ENCODE results near the gene NPHS1.

The NPHS1 gene

DNA sequence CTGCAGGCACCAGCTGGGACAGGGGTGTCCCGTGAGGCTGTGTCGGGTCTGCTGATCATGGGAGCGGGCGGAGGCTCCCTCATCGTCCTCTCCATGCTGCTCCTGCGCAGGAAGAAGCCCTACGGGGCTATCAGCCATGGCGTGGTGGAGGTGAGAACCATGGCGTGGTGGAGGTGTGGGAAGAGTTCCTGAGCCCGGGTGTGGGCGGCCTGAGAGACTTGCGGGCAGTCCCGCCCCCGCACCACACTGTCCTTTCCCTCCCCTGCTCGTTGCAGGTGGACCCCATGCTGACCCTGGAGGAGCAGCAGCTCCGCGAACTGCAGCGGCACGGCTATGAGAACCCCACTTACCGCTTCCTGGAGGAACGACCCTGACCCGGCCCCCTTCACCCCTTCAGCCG lies 26.8 kb upstream of the NPHS1 start:
- no peak for DNase-seq

DNA sequence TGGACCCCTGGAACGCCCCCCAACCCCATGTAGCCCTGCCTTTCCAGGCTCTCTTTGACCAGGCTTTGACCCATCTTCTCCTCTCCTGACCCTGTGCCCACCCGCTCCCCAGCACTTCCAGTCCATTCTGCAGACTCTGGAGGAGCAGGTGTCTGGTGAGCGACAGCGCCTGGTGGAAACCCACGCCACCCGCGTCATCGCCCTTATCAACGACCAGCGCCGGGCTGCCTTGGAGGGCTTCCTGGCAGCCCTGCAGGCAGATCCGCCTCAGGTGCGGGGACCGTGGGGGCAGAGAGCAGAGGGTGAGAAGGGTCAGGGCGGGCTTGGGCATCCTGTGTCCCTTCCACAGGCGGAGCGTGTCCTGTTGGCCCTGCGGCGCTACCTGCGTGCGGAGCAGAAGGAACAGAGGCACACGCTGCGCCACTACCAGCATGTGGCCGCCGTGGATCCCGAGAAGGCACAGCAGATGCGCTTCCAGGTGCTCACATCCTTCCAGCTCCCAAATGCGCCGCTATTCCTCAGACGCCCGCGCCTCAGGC lies 22.2 kb upstream of the NPHS1 start:
- no peak for DNase-seq

- no peak for DNase-seq
These were observed 19.9 kb upstream of the NPHS1 start for GRCh38 chr19:35872180-35872579.

- DNase-seq = no peak
These were observed 19.3 kb upstream of the NPHS1 start for GRCh38 chr19:35871611-35872010.

DNA sequence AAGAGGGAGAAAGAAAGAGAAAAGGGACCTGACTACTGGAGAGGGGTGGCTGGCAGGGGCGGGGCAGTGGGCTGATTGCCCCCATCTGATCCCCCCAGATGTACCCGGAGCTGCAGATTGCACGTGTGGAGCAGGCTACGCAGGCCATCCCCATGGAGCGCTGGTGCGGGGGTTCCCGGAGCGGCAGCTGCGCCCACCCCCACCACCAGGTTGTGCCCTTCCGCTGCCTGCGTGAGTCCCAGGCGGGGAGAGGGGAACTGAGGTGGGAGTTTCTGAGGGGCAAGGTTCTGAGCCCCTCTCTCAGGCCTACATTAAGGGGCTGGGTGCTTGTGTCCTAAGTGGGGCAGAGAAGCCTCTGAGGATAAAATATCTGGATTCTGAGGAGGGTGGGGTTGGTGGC lies 18.5 kb upstream of the NPHS1 start:
- no peak for DNase-seq

DNA sequence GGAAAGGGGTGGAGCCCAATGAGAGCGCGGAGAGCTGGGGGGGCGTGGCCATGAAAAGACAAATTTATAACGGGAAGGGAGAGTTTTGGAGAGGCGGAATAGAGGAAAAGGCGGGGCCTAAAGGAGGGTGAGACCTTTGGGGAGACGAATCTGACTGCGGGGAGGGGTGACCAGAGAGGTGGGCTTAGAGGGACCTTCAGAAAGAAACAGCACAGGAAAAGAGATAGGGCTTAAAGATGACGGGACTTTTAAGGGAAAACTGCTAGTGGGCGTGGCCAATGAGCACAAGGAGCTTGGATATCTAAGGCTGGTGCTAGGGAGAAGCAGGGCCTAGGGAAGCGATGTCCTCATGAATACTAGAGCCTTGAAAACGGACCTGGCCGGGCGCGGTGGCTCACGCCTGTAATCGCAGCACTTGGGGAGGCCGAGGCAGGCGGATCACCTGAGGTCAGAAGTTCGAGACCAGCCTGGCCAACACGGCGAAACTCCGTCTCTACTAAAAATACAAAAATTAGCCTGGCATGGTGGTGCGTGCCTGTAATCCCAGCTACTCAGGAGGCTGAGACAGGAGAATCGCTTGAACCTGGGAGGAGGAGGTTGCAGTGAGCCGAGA lies 17.9 kb upstream of the NPHS1 start:
- peak in 1 of 2 experiments; percentile 94 for DNase-seq

- DNase-seq = peak; percentile 94 to 97
These were observed 17.2 kb upstream of the NPHS1 start for GRCh38 chr19:35869327-35870123.

DNA sequence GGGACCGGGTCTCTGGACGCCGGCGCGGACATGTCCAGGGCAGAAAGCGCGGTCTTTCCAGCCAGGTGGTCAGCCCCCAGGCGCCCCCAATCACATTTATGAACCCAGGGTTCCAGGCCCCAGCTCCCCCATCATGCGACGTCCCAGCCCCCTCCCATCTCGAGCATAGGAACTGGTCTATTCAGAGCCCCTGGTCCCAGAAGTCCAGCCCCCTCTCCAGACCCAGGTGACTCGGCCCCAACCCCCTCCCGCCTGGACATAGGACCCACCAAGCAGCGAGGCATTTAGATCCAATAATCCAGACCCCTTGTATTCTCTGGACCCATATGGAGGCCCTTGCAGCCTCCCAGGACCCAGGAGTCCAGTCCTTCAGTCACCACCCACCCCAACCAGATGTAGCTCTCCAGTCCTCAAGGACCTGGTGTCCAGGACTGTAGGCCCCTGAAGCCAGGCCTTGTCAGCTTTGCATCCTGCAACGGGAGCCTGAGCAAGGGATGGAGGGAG lies 16.6 kb upstream of the NPHS1 start:
- DNase-seq = no peak

DNA sequence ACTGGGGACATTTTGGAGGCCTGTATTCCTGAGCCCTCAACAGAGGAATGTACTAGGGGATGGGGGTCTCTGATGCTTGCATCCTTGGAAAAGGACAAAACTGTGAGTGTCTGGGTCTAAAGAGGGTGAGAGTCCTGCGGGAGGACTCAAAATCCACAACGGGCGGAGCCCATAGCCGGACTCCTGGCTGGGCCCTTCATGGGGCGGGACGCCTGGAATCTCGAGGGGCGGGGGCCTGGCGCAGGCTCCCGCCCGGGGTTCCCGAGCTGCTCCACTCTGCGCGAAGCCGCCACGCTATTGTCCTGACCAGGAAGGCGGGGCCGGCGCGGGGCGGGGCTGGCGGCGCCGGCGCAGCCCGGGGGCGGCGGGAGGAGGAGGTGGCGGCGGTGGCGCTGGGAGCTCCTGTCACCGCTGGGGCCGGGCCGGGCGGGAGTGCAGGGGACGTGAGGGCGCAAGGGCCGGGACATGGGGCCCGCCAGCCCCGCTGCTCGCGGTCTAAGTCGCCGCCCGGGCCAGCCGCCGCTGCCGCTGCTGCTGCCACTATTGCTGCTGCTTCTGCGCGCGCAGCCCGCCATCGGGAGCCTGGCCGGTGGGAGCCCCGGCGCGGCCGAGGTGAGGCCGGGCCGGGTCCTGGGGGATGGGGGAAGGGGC lies 16.0 kb upstream of the NPHS1 start, which contains the start of gene APLP1:
APLP1 (plus strand) TSS at position 403 of the 651 bp plus-strand sequence; CDS start at position 466, 63 bp downstream.
- DNase-seq = peak; percentile 39 to 73

DNA sequence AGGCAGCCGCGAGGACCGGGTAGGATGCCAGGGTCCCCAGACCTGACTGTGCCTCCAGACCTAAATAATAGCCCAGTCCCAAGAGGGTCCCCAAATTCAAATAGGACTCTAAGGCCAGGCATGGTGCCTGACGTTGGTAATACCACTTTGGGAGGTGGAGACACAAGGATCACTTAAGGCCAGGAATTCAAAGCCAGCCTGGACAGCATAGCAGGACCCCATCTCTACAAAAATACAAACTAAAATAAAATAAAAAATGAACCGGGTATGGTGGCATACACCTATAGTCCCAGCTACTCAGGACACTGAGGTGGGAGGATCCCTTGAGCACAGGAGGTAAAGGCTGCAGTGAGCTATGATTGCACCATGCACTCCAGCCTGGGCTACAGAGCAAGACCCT lies 10.7 kb upstream of the NPHS1 start:
- no peak for DNase-seq

DNA sequence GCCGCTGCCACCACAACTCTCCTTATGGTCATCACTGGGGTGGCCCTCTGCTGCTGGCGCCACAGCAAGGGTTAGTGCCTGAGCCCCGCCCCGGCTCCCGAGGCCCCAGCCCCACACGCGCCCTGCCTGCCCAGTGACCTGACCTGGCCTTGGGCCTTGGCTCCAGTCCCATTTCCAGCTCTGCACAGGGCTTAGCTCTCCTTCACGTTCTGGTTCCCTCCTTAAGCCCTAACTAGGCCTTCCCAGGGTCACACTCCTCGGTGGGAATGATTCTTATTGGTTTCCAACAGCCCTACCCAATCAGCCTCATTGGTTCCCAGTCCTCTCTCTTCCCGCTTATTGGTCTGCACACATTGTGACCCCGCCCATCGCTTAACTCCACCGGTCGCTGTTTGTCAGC lies 10.2 kb upstream of the NPHS1 start:
- DNase-seq = no peak

DNA sequence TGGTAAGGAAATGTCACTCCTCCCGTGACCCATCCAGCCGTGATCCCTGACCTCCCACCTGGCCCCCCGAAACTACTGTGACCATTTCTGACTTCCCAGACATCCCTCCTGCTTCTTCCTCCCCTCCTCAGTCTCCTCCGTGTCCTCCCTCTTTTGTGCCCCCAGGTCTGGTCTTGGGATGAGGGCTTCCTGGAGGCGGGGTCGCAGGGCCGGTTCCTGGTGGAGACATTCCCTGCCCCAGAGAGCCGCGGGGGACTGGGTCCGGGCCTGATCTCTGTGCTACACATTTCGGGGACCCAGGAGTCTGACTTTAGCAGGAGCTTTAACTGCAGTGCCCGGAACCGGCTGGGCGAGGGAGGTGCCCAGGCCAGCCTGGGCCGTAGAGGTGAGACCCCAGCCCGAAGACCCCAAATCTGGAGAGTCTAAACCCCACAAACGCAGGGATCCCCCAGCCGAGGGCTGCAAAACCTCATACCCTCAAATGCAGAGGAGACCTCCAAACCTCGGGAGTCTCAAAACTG lies 9.4 kb upstream of the NPHS1 start:
- DNase-seq = no peak

GRCh38 chr19:35860818-35861639 lies 8.7 kb upstream of the NPHS1 start:
- DNase-seq = no peak

DNA sequence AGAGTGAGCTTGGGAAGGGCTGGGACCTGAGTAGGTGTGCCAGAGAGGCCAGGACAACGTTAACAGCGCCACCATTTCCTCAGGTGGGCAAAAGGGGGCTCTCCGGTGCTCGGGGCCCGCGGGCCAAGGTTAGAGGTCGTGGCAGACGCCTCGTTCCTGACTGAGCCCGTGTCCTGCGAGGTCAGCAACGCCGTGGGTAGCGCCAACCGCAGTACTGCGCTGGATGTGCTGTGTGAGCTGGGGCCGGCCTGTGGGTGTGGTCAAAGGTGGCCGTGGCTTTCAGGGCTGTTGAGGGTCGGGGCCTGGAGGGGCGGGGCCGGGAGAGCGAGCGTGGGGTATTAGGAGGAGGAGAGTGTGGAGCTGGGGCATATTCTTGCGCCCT lies 8.1 kb upstream of the NPHS1 start:
- no peak for DNase-seq

GRCh38 chr19:35859414-35859813 lies 7.1 kb upstream of the NPHS1 start:
- DNase-seq = no peak

GRCh38 chr19:35858311-35858710 lies 6.0 kb upstream of the NPHS1 start:
- DNase-seq = no peak

DNA sequence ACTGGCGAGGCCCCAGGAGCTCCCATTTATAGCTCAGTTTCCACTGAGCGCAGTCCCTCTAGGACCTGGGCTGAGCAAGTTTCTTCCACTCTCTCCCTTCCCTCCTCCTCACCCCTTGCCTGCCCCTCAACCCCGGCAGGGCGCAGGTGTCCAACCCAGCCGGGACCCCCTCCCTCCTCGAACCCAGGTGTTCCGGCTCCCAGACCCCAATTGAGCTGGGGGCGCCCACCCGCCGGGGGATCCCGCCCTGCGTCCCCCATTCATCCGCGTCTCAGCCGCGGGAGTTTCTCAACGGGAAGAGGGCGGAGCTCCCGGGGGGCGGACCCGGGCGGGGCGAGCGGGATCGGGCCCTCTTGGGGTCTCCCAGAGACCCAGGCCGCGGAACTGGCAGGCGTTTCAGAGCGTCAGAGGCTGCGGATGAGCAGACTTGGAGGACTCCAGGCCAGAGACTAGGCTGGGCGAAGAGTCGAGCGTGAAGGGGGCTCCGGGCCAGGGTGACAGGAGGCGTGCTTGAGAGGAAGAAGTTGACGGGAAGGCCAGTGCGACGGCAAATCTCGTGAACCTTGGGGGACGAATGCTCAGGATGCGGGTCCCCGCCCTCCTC lies 4.3 kb upstream of the NPHS1 start, which contains the start of gene KIRREL2:
KIRREL2 (plus strand) TSS at position 366 of the 604 bp plus-strand sequence; CDS start at position 575, 209 bp downstream.
- no peak for DNase-seq

DNA sequence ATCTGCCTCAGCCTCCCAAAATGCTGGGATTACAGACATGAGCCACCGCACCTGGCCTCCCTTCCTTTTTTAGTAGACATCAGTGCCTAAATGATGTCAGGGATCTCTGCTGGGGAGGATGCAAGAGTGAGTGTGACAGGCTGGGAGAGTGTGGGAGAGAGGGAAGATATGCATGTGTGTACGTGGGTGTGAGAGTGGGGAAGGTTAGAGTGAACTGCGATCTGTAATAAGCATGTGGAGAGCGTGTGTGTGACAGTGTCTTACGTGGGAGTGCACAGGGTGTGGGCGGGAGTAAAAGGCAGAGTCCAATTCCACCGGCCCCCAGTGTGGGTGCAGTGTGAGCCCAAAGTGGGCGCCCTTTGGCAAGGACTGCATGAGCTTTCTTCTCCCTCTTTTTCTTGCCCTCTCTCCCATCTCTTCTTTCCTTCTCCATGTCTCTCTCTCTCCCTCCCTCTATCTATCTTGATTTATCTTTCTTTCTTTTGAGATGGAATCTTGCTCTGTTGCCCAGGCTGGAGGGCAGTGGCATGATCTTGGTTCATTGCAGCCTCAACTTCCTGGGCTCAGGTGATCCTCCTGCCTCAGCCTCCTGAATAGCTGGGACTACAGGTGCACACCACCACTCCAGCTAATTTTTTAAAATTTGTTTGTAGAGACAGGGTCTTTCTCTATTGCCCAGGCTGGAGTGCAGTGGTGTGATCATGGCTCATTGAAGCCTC lies 893 bp upstream of the NPHS1 start:
- DNase-seq = no peak

- DNase-seq = no peak
These were observed 883 bp downstream of the NPHS1 start for GRCh38 chr19:35851213-35852028.

DNA sequence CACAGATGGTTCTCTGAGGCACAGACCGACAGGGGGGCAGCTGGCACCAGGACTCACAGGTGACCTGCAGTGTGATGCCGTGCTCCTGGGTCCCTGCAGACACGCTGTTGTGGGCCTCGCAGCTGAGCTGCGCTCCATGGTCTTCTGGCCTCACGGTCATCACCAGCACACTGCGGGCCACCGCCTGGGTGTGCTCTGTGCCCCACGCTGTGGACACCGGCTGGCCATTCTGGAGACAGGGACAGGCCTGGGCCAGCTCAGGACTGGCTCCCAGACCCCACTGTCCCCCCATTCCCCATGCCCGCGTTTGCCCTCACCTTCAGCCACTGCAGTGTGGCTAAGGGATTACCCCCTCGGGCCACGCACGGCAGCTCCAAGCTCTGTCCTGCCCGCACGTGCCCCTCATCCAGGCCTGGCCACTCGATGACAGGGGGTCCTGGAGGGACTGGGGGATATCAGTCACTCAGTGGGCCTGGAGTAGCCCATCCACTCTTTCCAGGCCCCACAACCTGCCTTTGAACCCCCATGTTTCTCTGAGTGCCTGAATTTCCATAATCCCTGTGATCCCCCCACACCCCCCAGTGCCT lies 3.3 kb downstream of the NPHS1 start:
- no peak for DNase-seq
